Activated T-helper 1 cell treated with anti-CD3 and anti-CD28 coated beads, Interleukin-2, amount 50 U/mL, for 16 hours (primary cell): ENCODE results near the gene MAGEA6.
"Not testable (repeated sequence)": the region's sequence is repeated elsewhere in the genome, so short reads cannot be mapped to it uniquely, and the experiment has no call there.

ENCODE experiments used
- DNase-seq, 2 donors: peaks; one replicate each; pipeline ENCODE4 v3.0.0-alpha.2; 2020; ENCODE audit warnings: low read depth in 1 of 2, low spot score in 1 of 2

MAGEA6 gene, protein sequence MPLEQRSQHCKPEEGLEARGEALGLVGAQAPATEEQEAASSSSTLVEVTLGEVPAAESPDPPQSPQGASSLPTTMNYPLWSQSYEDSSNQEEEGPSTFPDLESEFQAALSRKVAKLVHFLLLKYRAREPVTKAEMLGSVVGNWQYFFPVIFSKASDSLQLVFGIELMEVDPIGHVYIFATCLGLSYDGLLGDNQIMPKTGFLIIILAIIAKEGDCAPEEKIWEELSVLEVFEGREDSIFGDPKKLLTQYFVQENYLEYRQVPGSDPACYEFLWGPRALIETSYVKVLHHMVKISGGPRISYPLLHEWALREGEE

DNA sequence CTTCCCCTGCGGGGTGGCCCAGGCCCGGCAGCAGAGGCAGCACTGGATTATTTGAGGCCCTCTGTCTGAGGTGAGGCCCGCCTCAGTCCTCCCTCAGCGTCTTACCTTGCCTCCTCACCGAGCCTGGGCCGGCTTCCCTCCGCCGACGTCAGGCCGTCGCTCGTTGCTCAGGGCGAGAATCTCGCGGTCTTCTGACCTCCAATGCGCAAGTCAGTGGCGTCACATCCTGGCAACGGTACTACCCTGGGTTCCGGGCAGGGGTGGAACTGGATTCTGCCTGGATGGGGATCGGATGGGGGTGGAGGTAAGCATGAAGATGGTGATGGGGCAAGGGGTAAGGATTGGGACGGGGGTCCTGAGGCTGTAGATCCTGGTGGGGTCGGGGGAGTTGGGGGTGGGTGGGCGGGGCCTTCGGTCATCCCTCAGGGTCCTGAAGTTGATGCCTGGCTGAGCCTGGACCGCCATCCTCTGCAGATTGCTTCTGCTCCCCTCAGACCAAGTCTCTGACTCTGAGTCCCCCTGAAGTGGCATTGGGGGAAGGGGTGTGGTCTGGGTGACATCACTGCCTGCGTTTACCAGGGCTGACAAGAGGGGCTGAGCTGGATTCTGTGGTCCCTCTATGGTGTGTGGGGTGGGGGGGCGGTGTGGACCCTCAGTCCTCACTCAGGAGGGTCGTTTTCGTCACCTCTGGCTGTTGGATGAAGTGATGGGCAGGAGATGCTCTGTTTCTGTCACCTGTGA is at the start of gene MAGEA6:
MAGEA6 (minus strand) TSS at position 141 of the 741 bp plus-strand sequence. CDS start 2,039 bp downstream, outside the sequence.
- DNase-seq = not testable (repeated sequence)

- DNase-seq = no peak
Observed at GRCh38 chrX:152819266-152819665, 49.8 kb upstream of the MAGEA6 start.

GRCh38 chrX:152818356-152818755 is 48.9 kb upstream of the MAGEA6 start:
- no peak for DNase-seq

- DNase-seq = no peak
Observed at GRCh38 chrX:152817078-152817764, 47.7 kb upstream of the MAGEA6 start.

GRCh38 chrX:152814048-152814447 is 44.6 kb upstream of the MAGEA6 start:
- no peak for DNase-seq

DNA sequence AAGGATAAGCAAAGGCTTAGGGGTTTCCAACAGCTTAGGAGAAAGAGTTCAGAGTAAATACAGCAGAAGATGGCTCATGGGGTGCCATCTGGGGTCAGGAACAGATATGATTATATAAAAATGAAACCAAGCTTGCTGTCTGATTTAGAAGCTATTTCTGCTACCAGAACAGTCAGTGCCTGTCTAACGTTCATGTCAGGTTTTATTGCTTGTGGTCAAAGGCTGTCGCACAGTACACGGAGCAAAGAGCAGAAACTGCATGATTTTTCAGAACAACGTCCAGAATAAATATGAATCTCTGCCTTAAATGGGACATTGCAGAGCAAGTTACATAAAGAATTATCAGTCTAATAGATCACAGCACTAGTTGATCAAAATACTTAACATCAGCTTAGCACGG is 43.7 kb upstream of the MAGEA6 start:
- no peak for DNase-seq

GRCh38 chrX:152810403-152810802 is 40.9 kb upstream of the MAGEA6 start:
- no peak for DNase-seq

- DNase-seq = no peak
Observed at GRCh38 chrX:152806035-152806434, 36.5 kb upstream of the MAGEA6 start.

- DNase-seq = no peak
Observed at GRCh38 chrX:152798945-152799344, 29.5 kb upstream of the MAGEA6 start.

GRCh38 chrX:152787062-152787461 is 17.6 kb upstream of the MAGEA6 start:
- not testable (repeated sequence) for DNase-seq

GRCh38 chrX:152766562-152766961 is 2.9 kb downstream of the MAGEA6 start:
- DNase-seq = not testable (repeated sequence)

DNA sequence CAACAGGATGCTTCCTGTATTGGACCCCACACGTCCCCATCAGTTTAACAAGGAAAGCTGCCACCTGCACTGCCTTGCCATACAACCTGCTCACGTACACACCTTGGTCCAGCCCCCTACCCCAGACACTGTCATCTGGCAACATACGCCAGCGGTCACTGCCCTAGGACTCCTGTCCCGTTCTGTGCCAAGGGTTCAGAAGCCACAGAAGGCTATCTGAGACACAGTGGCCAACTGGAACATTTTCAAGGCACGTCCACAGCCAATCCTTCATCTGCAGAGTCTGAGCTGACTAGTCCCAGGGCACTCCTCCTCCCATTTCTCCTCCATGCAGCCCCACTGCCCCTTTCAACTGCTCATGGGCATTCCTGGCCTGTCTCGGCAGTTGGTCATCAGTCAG is 7.9 kb downstream of the MAGEA6 start:
- not testable (repeated sequence) for DNase-seq

DNA sequence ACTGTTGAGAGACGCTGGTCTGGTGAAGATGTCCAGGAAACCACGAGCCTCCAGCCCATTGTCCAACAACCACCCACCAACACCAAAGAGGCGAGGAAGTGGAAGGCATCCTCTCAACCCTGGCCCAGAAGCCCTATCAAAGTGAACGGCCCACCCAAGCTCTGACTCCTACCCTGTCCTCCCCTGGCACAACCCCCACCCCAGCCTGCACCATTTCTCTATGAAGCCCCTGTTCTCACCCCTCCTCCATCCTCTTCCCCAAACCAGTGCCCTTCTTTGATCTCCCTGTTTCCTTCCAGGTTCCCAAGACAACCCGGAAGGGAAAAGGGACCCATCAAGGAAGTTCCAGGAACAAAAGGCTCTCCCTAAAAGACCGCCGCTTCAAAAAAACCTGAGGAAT is 9.9 kb downstream of the MAGEA6 start:
- not testable (repeated sequence) for DNase-seq

GRCh38 chrX:152758918-152759317 is 10.6 kb downstream of the MAGEA6 start, which contains the start of gene CSAG3:
Gene CSAG3 (plus strand): TSS chrX:152759218.
- not testable (repeated sequence) for DNase-seq

GRCh38 chrX:152754871-152755270 is 14.6 kb downstream of the MAGEA6 start:
- DNase-seq = not testable (repeated sequence)

GRCh38 chrX:152753686-152754650 is 15.5 kb downstream of the MAGEA6 start, which contains the start of gene MAGEA2:
Gene MAGEA2 (minus strand): TSS chrX:152753842. CDS start chrX:152751363, 2,479 bp downstream.
- not testable (repeated sequence) for DNase-seq

DNA sequence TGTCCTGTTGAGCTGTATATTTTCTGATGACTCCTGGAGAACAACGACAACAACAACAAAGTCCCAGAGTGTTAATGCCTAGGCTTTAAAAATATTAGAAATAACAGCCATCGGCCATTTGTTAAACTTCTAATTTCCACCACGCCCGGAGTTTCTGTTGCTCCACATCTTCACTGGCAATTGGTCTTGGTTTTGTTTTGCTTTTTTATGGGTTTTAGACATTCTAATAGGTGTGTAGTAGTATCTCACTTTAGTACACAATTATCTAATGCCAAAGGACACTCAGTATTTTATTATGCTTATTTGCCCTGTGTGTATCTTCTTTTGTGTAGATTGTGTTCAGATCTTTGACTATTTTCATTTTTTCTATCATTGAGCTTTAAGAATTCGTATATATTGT is 30.9 kb downstream of the MAGEA6 start:
- DNase-seq = no peak

- DNase-seq = not testable (repeated sequence)
Observed at GRCh38 chrX:152736528-152736927, 33.0 kb downstream of the MAGEA6 start.

DNA sequence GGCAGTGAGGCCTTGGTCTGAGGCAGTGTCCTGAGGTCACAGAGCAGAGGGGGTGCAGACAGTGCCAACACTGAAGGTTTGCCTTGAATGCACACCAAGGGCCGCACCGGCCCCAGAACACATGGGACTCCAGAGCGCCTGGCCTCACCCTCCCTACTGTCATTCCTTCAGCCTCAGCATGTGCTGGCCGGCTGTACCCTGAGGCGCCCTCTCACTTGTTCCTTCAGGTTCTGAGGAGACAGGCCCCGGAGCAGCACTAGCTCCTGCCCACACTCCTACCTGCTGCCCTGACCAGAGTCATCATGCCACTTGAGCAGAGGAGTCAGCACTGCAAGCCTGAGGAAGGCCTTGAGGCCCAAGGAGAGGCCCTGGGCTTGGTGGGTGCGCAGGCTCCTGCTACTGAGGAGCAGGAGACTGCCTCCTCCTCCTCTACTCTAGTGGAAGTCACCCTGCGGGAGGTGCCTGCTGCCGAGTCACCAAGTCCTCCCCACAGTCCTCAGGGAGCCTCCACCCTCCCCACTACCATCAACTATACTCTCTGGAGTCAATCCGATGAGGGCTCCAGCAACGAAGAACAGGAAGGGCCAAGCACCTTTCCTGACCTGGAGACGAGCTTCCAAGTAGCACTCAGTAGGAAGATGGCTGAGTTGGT is 33.5 kb downstream of the MAGEA6 start:
- DNase-seq = no peak

GRCh38 chrX:152735101-152735500 is 34.4 kb downstream of the MAGEA6 start:
- DNase-seq = no peak
